T-helper 1 cell treated with Interleukin-12 subunit alpha and Interleukin-12 subunit beta and Interleukin-4 antibody, amounts not matched to agents 30 μg/mL and 1 μg/mL, for 36 hours (primary cell): ENCODE data around the gene ZNF558.
"Not testable (repeated sequence)": the region's sequence is repeated elsewhere in the genome, so short reads cannot be mapped to it uniquely, and the experiment has no call there.

Experiments used
- H3K27ac Mint-ChIP-seq: one replicate; pipeline ENCODE4 v1.8.0; 2021; ENCODE audit warnings: mild to moderate bottlenecking, mixed read lengths
- H3K27me3 Mint-ChIP-seq: one replicate; pipeline ENCODE4 v1.8.0; 2021; ENCODE audit warnings: low read depth, mixed read lengths
- H3K36me3 Mint-ChIP-seq: one replicate; pipeline ENCODE4 v1.8.0; 2021; ENCODE audit warnings: low read depth, mixed read lengths
- H3K4me1 Mint-ChIP-seq: one replicate; pipeline ENCODE4 v1.8.0; 2021; ENCODE audit warnings: low read depth, mixed read lengths
- H3K4me3 Mint-ChIP-seq: one replicate; pipeline ENCODE4 v1.8.0; 2021; ENCODE audit warnings: mild to moderate bottlenecking, moderate library complexity, mixed read lengths
- H3K9me3 Mint-ChIP-seq: one replicate; pipeline ENCODE4 v1.8.0; 2021; ENCODE audit warnings: mixed read lengths

The ZNF558 gene

DNA sequence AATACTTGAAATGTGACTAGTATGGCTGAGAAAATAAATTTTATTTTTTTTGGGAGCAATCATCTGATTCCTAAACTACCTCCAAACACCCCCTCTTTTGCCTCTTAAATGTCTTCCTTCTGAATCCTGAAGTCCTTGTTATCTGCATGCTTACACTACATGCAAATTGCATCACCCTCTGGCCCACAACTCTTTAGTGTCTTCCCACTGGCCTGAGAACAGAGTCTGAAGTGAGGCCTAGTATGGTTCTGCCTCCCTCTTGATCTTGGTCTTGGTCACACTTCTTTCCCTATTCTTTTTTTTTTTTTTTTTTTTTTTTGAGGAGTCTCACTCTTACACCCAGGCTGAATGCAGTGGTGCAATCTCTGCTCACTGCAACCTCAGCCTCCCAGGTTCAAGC is 4.8 kb downstream of the ZNF558 start:
- Mint-ChIP-seq H3K9me3 (peaks cover 9% of the 10 kb centered on the region), H3K27me3 (no peaks in the 10 kb centered on the region), H3K4me3 (no peak overlapping the region), H3K36me3 (peaks cover 42% of the 10 kb centered on the region), H3K27ac (no peak overlapping the region), H3K4me1 (peaks cover 11% of the 10 kb centered on the region)

DNA sequence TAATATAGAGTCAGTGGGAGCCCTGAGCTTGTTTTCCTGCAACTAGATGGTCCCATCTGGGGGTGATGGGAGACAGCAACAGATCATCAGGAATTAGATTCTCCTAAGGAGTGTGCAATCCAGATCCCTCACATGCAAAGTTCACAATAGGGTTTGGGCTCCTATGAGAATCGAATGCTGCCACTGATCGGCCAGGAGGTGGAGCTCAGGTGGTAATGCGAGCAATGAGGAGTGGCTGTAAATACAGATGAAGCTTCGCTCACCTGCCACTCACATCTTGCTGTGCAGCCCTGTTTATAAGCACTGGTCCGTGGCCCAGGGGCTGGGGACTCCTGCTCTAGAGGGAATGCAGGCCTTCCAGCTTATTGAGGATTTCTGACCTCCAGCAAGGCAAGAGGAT is 5.7 kb downstream of the ZNF558 start:
- H3K36me3 Mint-ChIP-seq, result peaks cover 49% of the 10 kb centered on the region
- no peak overlapping the region for H3K27ac Mint-ChIP-seq
- H3K9me3 Mint-ChIP-seq, result peaks cover 9% of the 10 kb centered on the region
- no peaks in the 10 kb centered on the region for H3K27me3 Mint-ChIP-seq
- peaks cover 7% of the 10 kb centered on the region for H3K4me1 Mint-ChIP-seq
- no peak overlapping the region for H3K4me3 Mint-ChIP-seq

DNA sequence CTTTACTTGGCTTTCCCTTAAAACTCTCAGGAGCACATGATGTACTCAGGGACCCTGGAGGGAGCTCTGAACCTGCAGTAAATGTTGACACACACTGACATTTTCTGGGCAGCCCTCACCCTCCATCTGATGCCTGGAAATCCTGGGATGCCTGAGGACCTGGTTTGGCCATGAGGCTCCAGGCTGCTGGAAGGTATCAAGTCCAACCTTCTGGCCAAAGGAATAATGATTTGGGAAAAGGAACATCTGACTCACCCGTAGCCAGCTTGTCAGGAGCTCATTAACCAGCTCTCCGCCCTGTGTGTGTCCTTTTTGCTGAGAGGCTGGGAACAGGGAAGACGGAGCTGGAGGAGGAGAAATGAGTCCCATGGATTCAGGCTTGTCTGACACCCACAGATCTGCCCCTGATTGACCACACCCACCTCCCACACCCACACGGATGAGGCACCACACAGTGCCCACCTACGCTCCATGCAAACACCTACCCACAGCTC is 10.3 kb downstream of the ZNF558 start:
- H3K27me3 Mint-ChIP-seq, result no peaks in the 10 kb centered on the region
- H3K36me3 Mint-ChIP-seq, result peaks cover 76% of the 10 kb centered on the region
- H3K4me3 Mint-ChIP-seq, result no peak overlapping the region
- peaks cover 31% of the 10 kb centered on the region for H3K9me3 Mint-ChIP-seq
- no peaks in the 10 kb centered on the region for H3K4me1 Mint-ChIP-seq
- H3K27ac Mint-ChIP-seq, result no peak overlapping the region

DNA sequence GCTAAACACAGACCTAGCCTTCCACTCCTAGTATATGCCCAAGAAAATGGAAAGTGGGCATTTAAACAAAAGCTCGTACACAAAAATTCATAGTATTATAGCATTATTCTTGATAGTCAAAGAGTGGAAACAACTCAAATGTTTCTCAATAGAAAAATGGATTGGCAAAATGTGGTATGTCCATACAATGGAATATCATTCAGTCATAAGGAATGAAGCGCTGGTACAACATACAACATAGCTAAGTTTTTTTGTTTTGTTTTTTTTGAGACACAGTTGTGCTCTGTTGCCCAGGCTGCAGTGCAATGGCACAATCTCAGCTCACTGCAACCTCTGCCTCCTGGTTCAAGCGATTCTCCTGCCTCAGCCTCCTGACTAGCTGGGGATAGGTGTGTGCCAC is 11.9 kb downstream of the ZNF558 start:
- H3K27me3 Mint-ChIP-seq, result no peaks in the 10 kb centered on the region
- no peak overlapping the region for H3K4me3 Mint-ChIP-seq
- peaks cover 46% of the 10 kb centered on the region for H3K9me3 Mint-ChIP-seq
- no peaks in the 10 kb centered on the region for H3K4me1 Mint-ChIP-seq
- H3K36me3 Mint-ChIP-seq, result peaks cover 83% of the 10 kb centered on the region
- no peak overlapping the region for H3K27ac Mint-ChIP-seq

DNA sequence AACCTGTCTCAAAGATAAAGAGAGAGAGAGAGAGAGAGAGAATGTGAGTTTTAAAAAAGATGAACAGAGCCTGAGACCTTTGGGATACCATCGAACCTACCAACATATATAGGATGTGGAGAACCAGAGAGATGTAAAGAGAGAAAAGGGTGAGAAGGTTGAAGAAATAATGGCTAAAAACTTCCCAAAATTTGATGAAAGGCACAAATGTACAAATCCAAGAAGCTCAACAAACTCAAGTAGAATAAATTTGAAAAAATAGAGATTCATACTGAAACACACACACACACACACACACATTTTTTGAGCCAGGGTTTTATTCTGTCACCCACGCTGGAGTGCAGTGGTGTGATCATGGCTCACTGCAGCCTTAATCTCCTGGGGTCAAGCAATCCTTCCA is 16.3 kb downstream of the ZNF558 start:
- Mint-ChIP-seq H3K27ac (no peak overlapping the region), H3K4me1 (no peaks in the 10 kb centered on the region), H3K36me3 (peaks cover 89% of the 10 kb centered on the region), H3K9me3 (peaks cover 74% of the 10 kb centered on the region), H3K27me3 (no peaks in the 10 kb centered on the region), H3K4me3 (no peak overlapping the region)

DNA sequence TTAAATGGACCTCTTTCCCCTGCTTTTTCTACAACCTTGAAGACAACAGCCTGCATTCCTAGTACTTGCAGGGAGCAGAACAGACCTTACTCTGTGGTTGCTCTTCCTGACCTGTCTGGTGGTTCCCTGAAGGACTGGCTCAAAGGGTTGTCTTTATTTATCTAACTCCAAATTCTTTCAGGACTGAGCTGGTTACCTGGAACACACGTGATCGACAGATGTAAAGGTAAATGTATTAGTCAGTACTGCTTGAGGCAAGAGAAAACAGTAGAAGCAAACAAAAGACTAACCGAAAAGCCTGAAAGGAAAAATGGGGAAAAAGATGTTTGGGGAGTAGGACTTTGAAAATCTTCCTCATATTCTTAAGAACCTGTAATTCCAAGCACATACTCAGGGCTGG is 17.9 kb downstream of the ZNF558 start:
- Mint-ChIP-seq H3K4me1 (no peaks in the 10 kb centered on the region), H3K9me3 (peaks cover 79% of the 10 kb centered on the region), H3K4me3 (no peak overlapping the region), H3K27me3 (no peaks in the 10 kb centered on the region), H3K36me3 (peaks cover 78% of the 10 kb centered on the region), H3K27ac (no peak overlapping the region)

DNA sequence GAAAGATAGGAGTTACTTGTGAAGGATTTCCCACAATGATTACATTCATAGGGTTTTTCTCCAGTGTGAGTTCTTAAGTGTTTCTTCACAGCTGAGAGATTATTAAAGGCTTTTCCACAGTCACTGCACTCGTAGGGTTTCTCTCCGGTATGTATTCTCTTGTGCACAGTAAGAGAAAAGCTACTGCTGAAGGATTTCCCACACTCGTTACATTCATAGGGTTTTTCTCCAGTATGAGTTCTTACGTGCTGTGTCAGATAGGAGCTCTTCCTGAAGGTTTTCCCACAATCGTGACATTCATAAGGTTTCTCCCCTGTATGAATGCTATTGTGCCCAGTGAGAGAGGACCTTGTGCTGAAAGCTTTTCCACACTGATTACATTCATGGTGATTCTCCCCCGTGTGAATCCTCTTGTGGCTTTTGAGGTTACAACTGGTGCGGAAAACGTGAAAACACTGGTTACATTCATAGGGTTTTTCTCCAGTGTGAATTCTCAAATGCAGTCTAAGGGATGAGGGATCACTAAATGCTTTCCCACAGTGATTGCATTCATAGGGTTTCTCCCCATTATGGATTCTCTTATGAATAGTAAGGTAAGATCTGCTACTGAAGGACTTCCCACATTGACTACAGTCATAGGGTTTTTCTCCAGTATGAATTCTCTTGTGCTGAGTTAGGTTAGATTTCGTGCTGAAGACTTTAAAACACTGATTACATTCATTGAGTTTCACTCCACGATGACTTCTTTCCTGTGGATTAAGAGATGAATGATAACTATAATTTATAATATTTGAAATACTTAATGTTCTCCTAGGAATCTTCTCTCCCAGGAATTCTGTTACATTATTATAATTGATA is 20.6 kb downstream of the ZNF558 start:
- H3K4me3 Mint-ChIP-seq, result no peak overlapping the region
- H3K27ac Mint-ChIP-seq, result no peak overlapping the region
- no peaks in the 10 kb centered on the region for H3K4me1 Mint-ChIP-seq
- H3K27me3 Mint-ChIP-seq, result no peaks in the 10 kb centered on the region
- peaks cover 75% of the 10 kb centered on the region for H3K9me3 Mint-ChIP-seq
- H3K36me3 Mint-ChIP-seq, result peaks cover 73% of the 10 kb centered on the region

DNA sequence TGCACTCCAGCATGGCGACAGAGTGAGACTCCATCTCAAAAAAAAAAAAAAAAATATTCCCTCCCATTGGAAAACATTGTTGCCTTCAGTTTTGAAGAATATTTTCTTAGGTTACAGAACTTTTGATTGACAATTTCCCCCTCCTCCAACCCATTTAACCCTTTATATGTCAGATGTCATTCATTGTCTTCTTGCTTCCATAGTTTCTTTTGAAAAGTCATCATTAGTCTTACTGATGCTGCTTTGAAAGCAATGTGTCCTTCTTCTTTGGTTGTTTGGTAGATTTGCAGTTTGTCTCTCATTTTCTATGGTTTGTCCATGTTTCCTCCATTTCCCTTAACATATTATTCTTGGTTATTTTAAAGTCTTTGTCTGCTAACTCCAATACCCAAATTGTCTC is 25.4 kb downstream of the ZNF558 start:
- no peaks in the 10 kb centered on the region for H3K4me1 Mint-ChIP-seq
- no peaks in the 10 kb centered on the region for H3K27me3 Mint-ChIP-seq
- peaks cover 49% of the 10 kb centered on the region for H3K36me3 Mint-ChIP-seq

DNA sequence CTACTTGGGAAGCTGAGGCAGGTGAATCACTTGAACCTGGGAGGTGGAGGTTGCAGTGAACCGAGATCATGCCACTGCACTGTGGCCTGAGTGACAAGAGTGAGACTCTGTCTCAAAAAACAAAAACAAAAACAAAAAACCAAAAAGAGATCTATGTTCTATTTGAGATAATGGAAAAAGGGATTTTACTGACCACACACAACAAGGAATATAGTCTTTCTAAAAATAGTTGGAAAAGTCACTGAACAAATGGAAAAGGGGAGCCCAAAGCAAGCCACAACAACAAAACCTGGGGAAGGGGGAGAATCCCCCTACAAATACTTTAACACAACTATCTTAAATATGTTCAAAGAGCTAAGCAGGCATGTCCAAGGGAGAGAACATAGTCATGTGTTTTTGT is 37.3 kb downstream of the ZNF558 start:
- Mint-ChIP-seq H3K27ac (no peak overlapping the region), H3K9me3 (peaks cover 15% of the 10 kb centered on the region), H3K27me3 (no peaks in the 10 kb centered on the region), H3K36me3 (no peaks in the 10 kb centered on the region), H3K4me3 (no peak overlapping the region), H3K4me1 (no peaks in the 10 kb centered on the region)

More for the DNA sequence above, 25.4 kb downstream of the ZNF558 start:
- Mint-ChIP-seq H3K4me3 (no peak overlapping the region), H3K27ac (no peak overlapping the region), H3K9me3 (peaks cover 53% of the 10 kb centered on the region)

DNA sequence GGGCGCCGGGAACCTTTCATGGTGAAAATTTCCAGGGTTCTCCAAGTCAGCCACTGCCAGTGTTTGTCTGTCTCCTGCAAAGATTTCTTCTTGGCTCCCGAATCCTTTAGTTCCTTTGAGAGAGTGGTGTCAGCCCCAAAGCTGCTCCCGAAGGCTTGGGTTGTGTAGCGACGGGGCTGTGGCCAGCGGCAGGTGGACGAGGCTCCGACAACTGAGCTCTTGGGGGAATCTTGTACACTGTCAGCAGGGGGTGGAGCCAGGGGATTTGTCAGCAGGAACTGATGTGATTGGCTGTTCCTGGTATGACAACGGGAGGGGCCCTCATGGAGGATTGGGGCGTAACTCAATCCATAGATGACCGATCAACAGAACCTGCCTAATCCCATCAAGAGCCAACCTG is 58.5 kb downstream of the ZNF558 start:
- H3K27ac Mint-ChIP-seq, H3K9me3 Mint-ChIP-seq, H3K27me3 Mint-ChIP-seq, H3K4me1 Mint-ChIP-seq, H3K36me3 Mint-ChIP-seq, H3K4me3 Mint-ChIP-seq: not testable (repeated sequence)

DNA sequence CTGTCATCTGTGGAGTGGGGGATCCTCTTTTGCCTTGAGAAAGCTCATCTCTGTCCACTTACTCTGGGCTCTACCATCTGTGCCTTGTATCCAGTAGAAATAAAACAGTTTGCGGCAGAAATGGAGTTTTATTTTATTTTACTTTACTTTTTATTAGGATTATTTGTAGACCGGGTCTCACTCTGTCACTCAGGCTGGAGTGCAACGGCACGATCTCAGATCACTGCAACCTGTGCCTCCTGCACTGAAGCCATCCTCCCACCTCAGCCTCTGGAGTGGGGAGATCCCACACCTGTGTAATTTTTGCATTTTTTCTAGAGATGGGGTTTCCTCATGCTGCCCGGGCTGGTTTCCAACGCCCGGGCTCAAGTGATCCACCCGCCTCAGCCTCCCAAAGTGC is 62.8 kb downstream of the ZNF558 start:
- not testable (repeated sequence) for H3K4me1 Mint-ChIP-seq, H3K9me3 Mint-ChIP-seq, H3K27me3 Mint-ChIP-seq, H3K4me3 Mint-ChIP-seq, H3K36me3 Mint-ChIP-seq, H3K27ac Mint-ChIP-seq

DNA sequence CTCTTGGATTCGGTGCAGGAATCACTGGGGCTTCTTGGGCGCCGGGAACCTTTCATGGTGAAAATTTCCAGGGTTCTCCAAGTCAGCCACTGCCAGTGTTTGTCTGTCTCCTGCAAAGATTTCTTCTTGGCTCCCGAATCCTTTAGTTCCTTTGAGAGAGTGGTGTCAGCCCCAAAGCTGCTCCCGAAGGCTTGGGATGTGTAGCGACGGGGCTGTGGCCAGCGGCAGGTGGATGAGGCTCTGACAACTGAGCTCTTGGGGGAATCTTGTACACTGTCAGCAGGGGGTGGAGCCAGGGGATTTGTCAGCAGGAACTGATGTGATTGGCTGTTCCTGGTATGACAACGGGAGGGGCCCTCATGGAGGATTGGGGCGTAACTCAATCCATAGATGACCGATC is 64.8 kb downstream of the ZNF558 start:
- H3K4me1 Mint-ChIP-seq, H3K27ac Mint-ChIP-seq, H3K27me3 Mint-ChIP-seq, H3K4me3 Mint-ChIP-seq, H3K36me3 Mint-ChIP-seq, H3K9me3 Mint-ChIP-seq: not testable (repeated sequence)
